DND-41 (cell line): Measurements from ENCODE around the gene MLX.

ENCODE experiments used
- CTCF ChIP-seq: IDR thresholded peaks from 2 replicates; pipeline ENCODE4 v1.5.1; 2012; ENCODE audit warnings: borderline replicate concordance, low read length, moderate library complexity, mild to moderate bottlenecking; ENCODE audit not compliant: poor library complexity, severe bottlenecking; ENCODE audit errors: extremely low read depth
- EZH2 ChIP-seq: IDR thresholded peaks from 3 replicates; pipeline ENCODE4 v1.6.1; 2012; ENCODE audit warnings: borderline replicate concordance, low read depth, mild to moderate bottlenecking, moderate library complexity, low read length, inconsistent platforms; ENCODE audit not compliant: severe bottlenecking

- TF ChIP-seq CTCF (no peak), EZH2 (no peak)
Measured at GRCh38 chr17:42519546-42520491, 47.1 kb upstream of the MLX start.
